NCI-H1694 (cell line): ENCODE data around the gene CTIF.
A peak's percentile ranks its signal among the peaks of the same experiment; 100 is the strongest.

Experiments
- DNase-seq: peaks from one replicate; lab custom pipeline; 2025; lab: John Stamatoyannopoulos, UW

CTIF gene

DNA sequence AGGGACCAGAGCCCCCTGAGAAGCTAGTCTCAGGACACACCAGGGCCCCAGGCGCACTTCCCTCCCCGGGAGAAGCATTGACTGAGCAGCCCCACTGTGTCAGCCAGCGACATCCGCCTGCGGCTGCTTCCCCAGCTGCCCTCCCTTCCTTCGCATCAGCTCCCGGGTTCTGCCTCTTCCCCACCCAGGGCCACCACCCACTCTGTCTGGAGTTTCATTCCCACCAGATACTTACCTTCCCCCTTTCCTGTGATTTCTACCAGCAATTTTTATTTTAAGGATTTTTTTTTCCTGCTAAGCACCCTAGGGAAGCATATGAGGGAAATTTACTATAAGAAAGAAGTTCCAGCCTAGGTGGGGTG lies 312.7 kb downstream of the CTIF start:
- no peak for DNase-seq

DNA sequence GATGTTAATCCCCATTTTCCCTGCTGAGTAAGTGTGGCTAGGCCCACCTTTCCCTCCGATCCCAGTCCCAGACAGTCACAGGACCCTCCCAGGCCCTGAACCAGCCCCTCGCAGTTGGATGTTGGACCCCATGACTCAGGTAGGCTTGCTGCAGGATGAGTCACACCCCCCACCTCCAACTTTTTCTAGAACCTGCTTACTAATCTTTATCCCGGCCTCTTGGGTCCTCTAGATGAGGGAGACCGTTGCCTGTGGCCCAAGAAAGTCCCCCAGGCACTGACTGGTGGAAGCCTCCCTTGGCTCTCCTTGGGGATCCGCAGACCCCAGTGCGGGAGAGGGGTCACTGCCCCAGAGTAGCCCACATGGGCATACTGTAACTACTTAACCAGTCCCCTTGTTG lies 313.5 kb downstream of the CTIF start:
- DNase-seq: no peak

DNA sequence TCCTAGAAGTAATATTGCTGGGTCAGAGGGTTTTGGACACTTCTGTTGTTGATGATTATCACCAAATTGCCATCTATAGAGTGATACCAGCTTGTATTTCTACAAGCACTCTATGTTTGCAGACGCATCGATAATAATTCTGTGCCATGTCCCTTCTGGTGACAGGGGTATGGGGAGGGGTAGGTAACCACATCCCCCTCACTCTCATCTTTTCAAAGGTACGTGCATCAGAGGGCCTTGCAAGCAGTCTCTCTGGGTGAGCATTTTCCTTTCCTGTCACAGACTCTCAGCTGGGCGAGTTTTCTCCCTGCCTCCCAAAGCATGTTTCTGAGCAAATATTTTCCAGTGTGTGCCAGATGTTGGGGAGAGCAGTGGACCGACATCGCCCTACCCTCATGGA lies 314.0 kb downstream of the CTIF start:
- DNase-seq: no peak

DNA sequence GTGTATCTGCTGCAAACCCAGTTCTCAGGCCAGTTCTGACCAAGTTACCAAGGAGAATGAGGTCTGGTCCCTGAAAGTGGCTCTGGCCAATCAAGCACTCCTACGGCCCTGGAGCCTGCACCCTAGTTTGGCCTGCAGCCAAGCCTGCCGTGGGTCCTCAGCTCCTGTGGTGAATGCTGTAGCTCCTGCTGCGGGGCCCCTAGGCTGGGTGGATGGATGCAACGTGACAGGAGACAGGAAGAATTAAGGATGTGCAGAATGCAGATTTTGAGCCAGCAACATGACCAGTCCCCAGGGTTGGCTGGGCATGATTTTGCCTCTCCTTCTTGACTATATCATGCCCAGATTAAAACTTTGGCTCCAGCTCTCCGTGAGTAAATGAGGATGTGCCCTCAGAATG lies 314.8 kb downstream of the CTIF start:
- DNase-seq: no peak

- DNase-seq: no peak
Observed at GRCh38 chr18:48854780-48855179, 315.9 kb downstream of the CTIF start.

GRCh38 chr18:48855422-48856377 lies 316.9 kb downstream of the CTIF start:
- DNase-seq: no peak

- no peak for DNase-seq
Observed at GRCh38 chr18:48857023-48857694, 318.3 kb downstream of the CTIF start.

DNA sequence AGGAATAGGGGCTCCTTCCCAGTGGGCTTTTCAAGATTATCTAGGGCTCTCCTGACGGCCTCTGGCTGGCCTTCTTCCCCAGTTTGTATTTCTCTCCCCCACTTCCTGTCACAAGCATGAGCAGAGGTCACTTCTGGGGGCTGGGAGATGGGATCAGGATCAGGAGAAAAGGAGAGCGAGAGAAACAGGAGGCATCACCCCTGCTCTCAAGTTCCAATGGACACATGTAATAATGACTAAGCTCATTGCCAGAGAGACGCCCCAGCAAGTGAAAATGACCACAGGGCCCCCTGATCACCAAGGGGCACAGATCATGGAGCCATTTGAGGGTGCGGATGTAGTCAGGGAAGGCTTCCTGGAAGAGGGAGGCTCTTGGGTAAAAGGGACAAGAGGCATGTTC lies 319.8 kb downstream of the CTIF start:
- no peak for DNase-seq

DNA sequence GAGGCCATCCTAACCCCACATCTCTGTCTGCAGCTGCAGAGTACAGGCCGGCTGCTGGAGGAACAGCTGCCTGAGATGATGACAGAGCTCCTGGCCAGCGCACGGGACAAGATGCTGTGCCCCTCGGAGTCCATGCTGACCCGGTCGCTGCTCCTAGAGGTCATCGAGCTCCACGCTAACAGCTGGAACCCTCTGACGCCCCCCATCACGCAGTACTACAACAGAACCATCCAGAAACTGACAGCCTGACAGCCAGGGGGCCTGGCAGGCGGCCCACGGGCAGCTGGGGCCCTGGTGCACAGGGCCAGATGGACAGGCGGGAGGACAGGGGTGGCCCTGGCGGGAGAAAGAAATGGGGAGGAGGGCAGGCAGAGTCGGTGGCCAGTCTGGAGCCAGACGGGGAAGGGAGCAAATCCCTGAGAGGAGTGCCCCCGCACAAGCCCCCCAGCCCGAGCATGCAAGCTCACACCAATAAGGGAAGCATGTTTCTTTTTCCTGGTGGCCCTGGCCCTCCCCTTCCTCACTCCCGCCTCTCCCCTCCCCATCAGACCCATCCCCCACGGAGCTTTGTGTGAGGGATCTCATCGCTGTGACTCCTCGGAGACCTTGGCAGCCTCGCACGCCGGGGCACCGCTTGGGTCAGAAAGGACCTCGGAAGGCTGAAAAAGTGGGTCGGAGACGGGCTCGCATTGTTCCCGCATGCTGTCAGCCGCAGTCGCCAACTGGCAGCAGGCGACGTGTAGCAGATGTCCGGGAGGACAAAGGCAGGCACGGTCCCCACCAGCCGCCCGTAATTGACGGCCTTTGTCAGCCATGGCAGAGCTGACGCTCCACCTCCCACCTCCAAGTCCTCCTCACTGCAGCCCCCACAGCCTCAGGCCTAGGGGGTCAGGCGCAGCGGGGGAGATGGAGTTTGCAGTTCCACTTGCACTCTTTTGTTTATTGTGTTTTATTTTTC lies 320.8 kb downstream of the CTIF start:
- peak; percentile 51 for DNase-seq

GRCh38 chr18:48860269-48861180 lies 321.7 kb downstream of the CTIF start:
- DNase-seq: no peak

DNA sequence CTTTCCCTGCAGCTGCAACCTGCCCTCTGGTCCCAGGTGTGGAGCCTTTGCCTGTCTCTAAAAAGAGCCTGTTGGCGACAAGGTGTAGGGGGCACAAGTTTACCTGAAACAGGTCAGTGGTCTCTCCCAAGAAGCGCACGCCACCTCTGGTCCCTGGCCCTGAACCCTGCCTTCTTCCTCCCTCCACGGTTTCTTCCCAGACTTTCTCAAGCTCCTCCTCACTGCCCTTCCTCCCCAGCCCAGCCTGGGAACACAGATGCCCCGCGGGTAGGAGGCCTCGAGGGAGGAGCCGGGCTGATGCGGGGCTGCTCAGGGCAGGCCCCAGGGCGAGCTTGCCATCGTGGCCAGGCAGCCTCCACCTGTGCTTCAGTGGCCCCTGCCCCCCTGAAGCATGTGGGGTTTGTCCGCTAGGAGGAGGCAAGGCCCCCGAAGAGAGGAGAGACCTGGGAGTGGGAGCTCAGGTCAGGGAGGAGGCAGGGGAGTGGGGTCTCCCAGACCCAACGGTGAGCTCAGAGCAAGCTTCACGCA lies 322.4 kb downstream of the CTIF start:
- no peak for DNase-seq

- no peak for DNase-seq
Observed at GRCh38 chr18:48862132-48862531, 323.3 kb downstream of the CTIF start.

DNA sequence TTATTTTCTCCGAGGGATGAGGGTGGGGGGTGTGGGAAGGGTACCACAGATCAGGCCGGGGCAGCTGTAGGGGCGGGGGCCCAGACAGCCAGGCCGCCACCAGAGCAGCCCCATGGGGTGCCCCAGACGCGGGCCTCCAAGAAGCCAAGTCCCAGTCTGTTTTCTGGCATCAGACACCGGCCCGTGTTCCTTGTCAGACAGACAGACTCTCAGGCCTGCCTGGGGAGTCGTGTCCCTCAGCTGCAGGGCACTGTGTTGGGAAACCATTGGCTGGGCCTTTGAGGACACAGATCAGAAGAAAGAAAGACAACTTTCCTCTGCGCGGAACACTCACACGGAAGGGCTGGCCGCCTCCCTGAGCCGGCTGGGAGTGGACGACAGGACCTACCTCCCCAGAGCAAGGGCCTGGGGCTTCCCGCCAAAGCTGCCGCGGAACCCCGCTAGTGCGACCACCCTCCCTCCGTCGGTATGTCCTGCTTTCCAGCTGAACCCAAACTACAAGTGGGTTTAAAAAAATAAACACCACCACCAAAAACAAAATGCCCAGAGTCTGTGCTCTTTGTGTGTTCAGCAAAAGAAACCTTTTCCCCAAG lies 323.9 kb downstream of the CTIF start:
- DNase-seq: no peak

GRCh38 chr18:48863432-48864065 lies 324.7 kb downstream of the CTIF start:
- DNase-seq: no peak

DNA sequence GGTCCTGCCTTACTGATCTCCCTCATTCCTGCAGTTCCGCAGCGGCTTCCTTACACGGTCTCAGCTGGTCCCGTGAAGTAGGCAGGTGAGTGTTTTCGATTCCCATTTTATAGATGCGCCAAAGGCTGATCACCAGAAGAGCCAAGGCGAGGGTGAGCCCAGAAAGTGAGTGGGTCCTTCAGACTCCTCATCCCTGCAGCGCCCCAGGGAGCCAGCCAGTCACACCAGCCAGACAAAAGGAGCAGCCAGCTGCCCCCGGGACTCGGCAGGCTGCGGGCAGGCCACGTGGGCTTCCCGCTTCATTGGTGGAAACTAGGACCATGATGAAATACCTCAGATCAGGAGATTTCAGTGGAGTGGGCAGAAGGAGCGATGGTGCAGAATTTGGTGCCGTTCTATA lies 326.0 kb downstream of the CTIF start:
- no peak for DNase-seq

GRCh38 chr18:48866028-48866733 lies 327.4 kb downstream of the CTIF start:
- DNase-seq: peak; percentile 86

GRCh38 chr18:48866856-48867255 lies 328.0 kb downstream of the CTIF start:
- DNase-seq: no peak

- no peak for DNase-seq
Observed at GRCh38 chr18:48867978-48868377, 329.1 kb downstream of the CTIF start.
